Inferior parietal cortex (tissue), 1 donor: Measurements from ENCODE around the gene SCO2.
A peak's percentile ranks its signal among the peaks of the same experiment; 100 is the strongest.

ENCODE experiments used
- DNase-seq: peaks from one replicate; pipeline ENCODE4 v3.0.0-alpha.2; 2016; ENCODE audit errors: extremely low spot score

Gene SCO2

GRCh38 chr22:50525104-50525857, at the start of gene SCO2:
TSS of gene SCO2 (minus strand) at chr22:50525598. CDS start at chr22:50524411, 1,187 bp downstream.
- DNase-seq: peak; percentile 97

- DNase-seq: no peak
These were observed 49.0 kb upstream of the SCO2 start for GRCh38 chr22:50574383-50574755.

GRCh38 chr22:50573491-50574382, 48.3 kb upstream of the SCO2 start:
- no peak for DNase-seq

- no peak for DNase-seq
These were observed 47.6 kb upstream of the SCO2 start for GRCh38 chr22:50572965-50573364.

GRCh38 chr22:50571264-50572175, 46.1 kb upstream of the SCO2 start:
- no peak for DNase-seq

GRCh38 chr22:50570861-50571260, 45.5 kb upstream of the SCO2 start:
- no peak for DNase-seq

- no peak for DNase-seq
These were observed 44.6 kb upstream of the SCO2 start for GRCh38 chr22:50569896-50570535.

GRCh38 chr22:50569041-50569459, 43.7 kb upstream of the SCO2 start:
- DNase-seq: no peak

- DNase-seq: no peak
These were observed 43.2 kb upstream of the SCO2 start for GRCh38 chr22:50568626-50569025.

GRCh38 chr22:50567721-50568252, 42.4 kb upstream of the SCO2 start:
- DNase-seq: no peak

GRCh38 chr22:50564289-50564688, 38.9 kb upstream of the SCO2 start:
- no peak for DNase-seq

- DNase-seq: peak; percentile 27
These were observed 38.2 kb upstream of the SCO2 start for GRCh38 chr22:50563413-50564160.

- DNase-seq: peak; percentile 95
These were observed 37.4 kb upstream of the SCO2 start, which contains the start of gene SYCE3 for GRCh38 chr22:50562523-50563412. TSS of gene SYCE3 (minus strand) at chr22:50562919. CDS start at chr22:50556405, 6,514 bp downstream.

GRCh38 chr22:50561401-50562358, 36.3 kb upstream of the SCO2 start:
- DNase-seq: no peak

- DNase-seq: no peak
These were observed 34.6 kb upstream of the SCO2 start for GRCh38 chr22:50560034-50560433.

GRCh38 chr22:50556703-50557102, 31.3 kb upstream of the SCO2 start:
- DNase-seq: no peak

GRCh38 chr22:50553310-50553709, 27.9 kb upstream of the SCO2 start:
- DNase-seq: no peak

GRCh38 chr22:50551160-50551752, 25.9 kb upstream of the SCO2 start:
- DNase-seq: no peak
